Gastroesophageal sphincter (tissue), 4 donors: ENCODE results near the gene SCCPDH. TPM values are rescaled to one million over a fixed set of nuclear protein-coding genes. Genes with fewer than 3 reads are reported as not detected.

ENCODE experiments used
- ATAC-seq: fragments of 150-250 bp; one replicate; pipeline ENCODE4 v1.9.1; 2016; ENCODE audit warnings: mild to moderate bottlenecking, moderate library complexity
- H3K27ac ChIP-seq, 4 donors: fragments of 200-600 bp; sonication (generic) in 3 of 4; 1 replicate in 3 of 4; 2 replicates in 1 of 4; pipeline ENCODE4 v1.5.1; 2016 to 2019
- H3K27me3 ChIP-seq: fragments of 200-600 bp; sonication (generic); one replicate; pipeline ENCODE4 v1.5.1; 2019
- H3K36me3 ChIP-seq, 2 donors: fragments of 200-600 bp; sonication (generic); one replicate each; pipeline ENCODE4 v1.5.1; 2019; ENCODE audit warnings: control low read depth in 1 of 2
- H3K4me1 ChIP-seq, 3 donors: fragments of 200-600 bp; sonication (generic); 1 replicate in 2 of 3; 2 replicates in 1 of 3; pipeline ENCODE4 v1.5.1; 2016 to 2019; ENCODE audit warnings: control low read depth in 2 of 3
- H3K4me3 ChIP-seq, 2 donors: fragments of 200-600 bp; sonication (generic); one replicate each; pipeline ENCODE4 v1.5.1; 2019; ENCODE audit warnings: mild to moderate bottlenecking in 1 of 2, moderate library complexity in 1 of 2
- H3K9me3 ChIP-seq, 3 donors: fragments of 200-600 bp; sonication (generic); one replicate each; pipeline ENCODE4 v1.5.1; 2017 to 2019; ENCODE audit warnings: control low read depth in 2 of 3
- EP300 ChIP-seq: sonication (generic); formaldehyde crosslinking; IDR thresholded peaks from one replicate; pipeline ENCODE4 v1.6.1; 2017; ENCODE audit warnings: antibody characterized with exemption, mild to moderate bottlenecking
- POLR2A ChIP-seq, 2 donors: fragments of 450-650 bp; IDR thresholded peaks; one replicate each; pipeline ENCODE4 v1.6.1; 2017; ENCODE audit warnings: antibody characterized with exemption in 2 of 2, mild to moderate bottlenecking in 2 of 2, moderate library complexity in 1 of 2
- POLR2AphosphoS5 ChIP-seq: sonication (generic); formaldehyde crosslinking; IDR thresholded peaks from one replicate; pipeline ENCODE4 v1.6.1; 2017; ENCODE audit warnings: antibody characterized with exemption
- WGBS, 2 donors: methylation state at CpG; one replicate each; pipeline ENCODE4 v1.1.5; 2018; ENCODE audit warnings: low coverage in 1 of 2; 5-methylcytosine and 5-hydroxymethylcytosine counted together
- total RNA-seq, 4 donors: library from RNA; depleted of rRNA; stranded (reverse); fragments of >200 nt; gene quantifications; one replicate each; pipeline ENCODE4 v1.1.0, GENCODE V29; 2016
- TF ChIP-seq, protein P1 (sequence below), 4 experiments: fragments of 200-600 bp in 2 of 4; fragments of 450-650 bp in 2 of 4; sonication (generic) in 1 of 4; IDR thresholded peaks; one replicate each; pipeline ENCODE4 v1.5.1; 2017 to 2019; ENCODE audit warnings: antibody characterized with exemption in 4 of 4, mild to moderate bottlenecking in 2 of 4, moderate library complexity in 2 of 4

The SCCPDH gene
- total RNA-seq, 4 donors from 2014 or later: 21.3 to 32.2 (median 23.1) TPM

- H3K9me3 ChIP-seq: no peaks in the 10 kb centered on the region
- H3K4me1 ChIP-seq: peaks cover 0 to 24% (median 3%) of the 10 kb centered on the region in 3 donors
- peaks cover 0 to 10% of the 10 kb centered on the region in 2 donors for H3K36me3 ChIP-seq
- WGBS, 2 donors: 92 to 100% methylated on average over 1 to 4 of the region's 4 CpGs
- no peak for TF ChIP-seq POLR2AphosphoS5
- no peak for TF ChIP-seq POLR2A (IDR thresholded peaks at IDR 0.05)
- no peak for TF ChIP-seq EP300
- TF ChIP-seq, protein P1, sequence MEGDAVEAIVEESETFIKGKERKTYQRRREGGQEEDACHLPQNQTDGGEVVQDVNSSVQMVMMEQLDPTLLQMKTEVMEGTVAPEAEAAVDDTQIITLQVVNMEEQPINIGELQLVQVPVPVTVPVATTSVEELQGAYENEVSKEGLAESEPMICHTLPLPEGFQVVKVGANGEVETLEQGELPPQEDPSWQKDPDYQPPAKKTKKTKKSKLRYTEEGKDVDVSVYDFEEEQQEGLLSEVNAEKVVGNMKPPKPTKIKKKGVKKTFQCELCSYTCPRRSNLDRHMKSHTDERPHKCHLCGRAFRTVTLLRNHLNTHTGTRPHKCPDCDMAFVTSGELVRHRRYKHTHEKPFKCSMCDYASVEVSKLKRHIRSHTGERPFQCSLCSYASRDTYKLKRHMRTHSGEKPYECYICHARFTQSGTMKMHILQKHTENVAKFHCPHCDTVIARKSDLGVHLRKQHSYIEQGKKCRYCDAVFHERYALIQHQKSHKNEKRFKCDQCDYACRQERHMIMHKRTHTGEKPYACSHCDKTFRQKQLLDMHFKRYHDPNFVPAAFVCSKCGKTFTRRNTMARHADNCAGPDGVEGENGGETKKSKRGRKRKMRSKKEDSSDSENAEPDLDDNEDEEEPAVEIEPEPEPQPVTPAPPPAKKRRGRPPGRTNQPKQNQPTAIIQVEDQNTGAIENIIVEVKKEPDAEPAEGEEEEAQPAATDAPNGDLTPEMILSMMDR (IDR thresholded peaks at IDR 0.05): no peak
- no peak overlapping the region for H3K27ac ChIP-seq
- H3K27me3 ChIP-seq: no peaks in the 10 kb centered on the region
- no peak overlapping the region for H3K4me3 ChIP-seq
- ATAC-seq: no peak
Observed at GRCh38 chr1:246722720-246723119, 1.5 kb upstream of the SCCPDH start.

DNA sequence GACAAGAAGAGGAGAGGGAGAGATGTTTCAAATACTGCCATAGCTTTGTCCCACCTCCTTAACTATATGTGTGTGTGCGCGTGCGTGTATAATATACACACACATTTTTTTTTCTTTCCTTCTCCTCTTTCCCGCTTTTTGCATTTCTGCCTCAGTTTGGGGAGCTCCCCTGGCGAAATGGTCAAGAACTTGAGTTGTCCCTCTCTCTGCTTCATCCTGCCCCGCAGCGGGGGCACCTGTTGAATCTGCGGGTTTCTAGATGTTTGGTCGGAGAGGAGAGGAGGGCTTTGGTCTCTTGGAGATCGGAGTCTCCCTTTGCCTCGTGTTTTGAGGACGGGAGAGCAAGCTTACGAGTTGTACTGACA lies 504 bp downstream of the SCCPDH start:
- Histone ChIP-seq H3K27me3 (no peaks in the 10 kb centered on the region), H3K9me3 (peaks cover 0 to 8% (median 0%) of the 10 kb centered on the region in 3 donors), H3K4me1 (peaks cover 0 to 27% (median 3%) of the 10 kb centered on the region in 3 donors), H3K4me3 (peak overlapping the region; percentile 62 to 88), H3K36me3 (peaks cover 0 to 30% of the 10 kb centered on the region in 2 donors), H3K27ac (peak overlapping the region; percentile 51 to 91 (median 84))
- no peak for ATAC-seq
- WGBS, 2 donors: 0 to 2% methylated on average over 9 to 11 of the region's 13 CpGs
- TF ChIP-seq, protein P1 (IDR thresholded peaks at IDR 0.05): no peak
- TF ChIP-seq POLR2AphosphoS5: no peak
- TF ChIP-seq POLR2A (IDR thresholded peaks at IDR 0.05): no peak
- TF ChIP-seq EP300: no peak

GRCh38 chr1:246725191-246725590 lies 982 bp downstream of the SCCPDH start:
- 17 to 21% methylated on average over 9 of the region's 9 CpGs for WGBS, 2 donors
- Histone ChIP-seq H3K9me3 (peaks cover 0 to 8% (median 0%) of the 10 kb centered on the region in 3 donors), H3K36me3 (peaks cover 0 to 34% of the 10 kb centered on the region in 2 donors), H3K4me1 (peaks cover 0 to 27% (median 3%) of the 10 kb centered on the region in 3 donors), H3K27ac (peak overlapping the region in 3 of 4 donors; percentile 81 to 91 (median 86)), H3K4me3 (peak overlapping the region; percentile 62 to 88), H3K27me3 (no peaks in the 10 kb centered on the region)
- TF ChIP-seq, protein P1 (IDR thresholded peaks at IDR 0.05): no peak
- TF ChIP-seq POLR2A (IDR thresholded peaks at IDR 0.05): no peak
- no peak for TF ChIP-seq POLR2AphosphoS5
- no peak for TF ChIP-seq EP300
- ATAC-seq: no peak

GRCh38 chr1:246726255-246726679 lies 2.1 kb downstream of the SCCPDH start:
- peak; percentile 19 for ATAC-seq

More at GRCh38 chr1:246726255-246726679, 2.1 kb downstream of the SCCPDH start:
- H3K4me1 ChIP-seq: peaks cover 0 to 27% (median 3%) of the 10 kb centered on the region in 3 donors
- no peak for TF ChIP-seq POLR2AphosphoS5
- no peak for TF ChIP-seq EP300
- TF ChIP-seq POLR2A (IDR thresholded peaks at IDR 0.05): no peak
- TF ChIP-seq, protein P1 (IDR thresholded peaks at IDR 0.05): no peak
- peaks cover 0 to 8% (median 0%) of the 10 kb centered on the region in 3 donors for H3K9me3 ChIP-seq
- WGBS, 2 donors: 65 to 81% methylated on average over 4 of the region's 4 CpGs
- peaks cover 0 to 45% of the 10 kb centered on the region in 2 donors for H3K36me3 ChIP-seq
- H3K27ac ChIP-seq: peak overlapping the region in 3 of 4 donors; percentile 81 to 91 (median 86)
- no peaks in the 10 kb centered on the region for H3K27me3 ChIP-seq
- H3K4me3 ChIP-seq: no peak overlapping the region
